H9 (cell line): Measurements from ENCODE around the gene LITAF. TPM values are rescaled to one million over a fixed set of nuclear protein-coding genes. Genes with fewer than 3 reads are reported as not detected.
A peak's percentile ranks its signal among the peaks of the same experiment; 100 is the strongest.

ENCODE experiments used
- DNase-seq: peaks from one replicate; pipeline ENCODE4 v3.0.0-alpha.2; 2017
- H2AFZ ChIP-seq: one replicate; pipeline ENCODE4 v1.6.1; 2013; ENCODE audit warnings: mild to moderate bottlenecking, low read length, control low read depth, moderate library complexity
- H2AK5ac ChIP-seq: 2 replicates; pipeline ENCODE4 v1.6.1; 2013; ENCODE audit warnings: low read length, control low read depth, mixed read lengths; ENCODE audit not compliant: insufficient read length
- H2BK120ac ChIP-seq: one replicate; pipeline ENCODE4 v1.6.1; 2013; ENCODE audit warnings: low read depth, mild to moderate bottlenecking, low read length, control low read depth, inconsistent platforms; ENCODE audit not compliant: poor library complexity, severe bottlenecking
- H2BK12ac ChIP-seq: 2 replicates; pipeline ENCODE4 v1.6.1; 2013; ENCODE audit warnings: low read length, control low read depth, mixed read lengths, low read depth; ENCODE audit not compliant: insufficient read length
- H2BK15ac ChIP-seq: 2 replicates; pipeline ENCODE4 v1.6.1; 2013; ENCODE audit warnings: low read depth, low read length, control low read depth
- H2BK20ac ChIP-seq: one replicate; pipeline ENCODE4 v1.6.1; 2013; ENCODE audit warnings: low read depth, mild to moderate bottlenecking, low read length, control low read depth, inconsistent platforms; ENCODE audit not compliant: poor library complexity, severe bottlenecking
- H2BK5ac ChIP-seq: 2 replicates; pipeline ENCODE4 v1.6.1; 2013; ENCODE audit warnings: low read length, control low read depth, mixed read lengths; ENCODE audit not compliant: insufficient read length
- H3K14ac ChIP-seq: 2 replicates; pipeline ENCODE4 v1.6.1; 2013; ENCODE audit warnings: low read length, control low read depth; ENCODE audit not compliant: insufficient read depth
- H3K18ac ChIP-seq: 2 replicates; pipeline ENCODE4 v1.6.1; 2013; ENCODE audit warnings: low read depth, mild to moderate bottlenecking, mixed read lengths, low read length, control low read depth; ENCODE audit not compliant: insufficient read length
- H3K23ac ChIP-seq: 2 replicates; pipeline ENCODE4 v1.6.1; 2013; ENCODE audit warnings: low read length, control low read depth, mixed read lengths, low read depth; ENCODE audit not compliant: insufficient read length
- H3K23me2 ChIP-seq: 2 replicates; pipeline ENCODE4 v1.6.1; 2013; ENCODE audit warnings: low read depth, mild to moderate bottlenecking, mixed read lengths, low read length, control low read depth; ENCODE audit not compliant: insufficient read length, poor library complexity, severe bottlenecking
- H3K27ac ChIP-seq: 2 replicates; pipeline ENCODE4 v1.5.1; 2013; ENCODE audit warnings: low read length, control low read depth, mixed read lengths, low read depth; ENCODE audit not compliant: insufficient read length
- H3K27me3 ChIP-seq: 2 replicates; pipeline ENCODE4 v1.6.1; 2013; ENCODE audit warnings: low read length, control low read depth, inconsistent platforms; ENCODE audit not compliant: insufficient read depth
- H3K4ac ChIP-seq: 2 replicates; pipeline ENCODE4 v1.6.1; 2013; ENCODE audit warnings: low read depth, mild to moderate bottlenecking, control low read depth, inconsistent platforms, low read length, moderate library complexity
- H3K4me1 ChIP-seq: 2 replicates; pipeline ENCODE4 v1.6.1; 2013; ENCODE audit warnings: low read length, control low read depth, inconsistent platforms; ENCODE audit not compliant: insufficient read depth
- H3K4me2 ChIP-seq: 2 replicates; pipeline ENCODE4 v1.6.1; 2013; ENCODE audit warnings: low read length, control low read depth, mixed read lengths; ENCODE audit not compliant: insufficient read length, insufficient read depth
- H3K56ac ChIP-seq: 2 replicates; pipeline ENCODE4 v1.6.1; 2013; ENCODE audit warnings: low read depth, mild to moderate bottlenecking, mixed read lengths, low read length, control low read depth; ENCODE audit not compliant: insufficient read length
- H3K79me1 ChIP-seq: 2 replicates; pipeline ENCODE4 v1.6.1; 2013; ENCODE audit warnings: low read depth, mild to moderate bottlenecking, moderate library complexity, low read length, control low read depth, inconsistent platforms; ENCODE audit not compliant: insufficient read depth, poor library complexity, severe bottlenecking
- H3K79me2 ChIP-seq: 2 replicates; pipeline ENCODE4 v1.6.1; 2013; ENCODE audit warnings: low read length, control low read depth, inconsistent platforms; ENCODE audit not compliant: insufficient read depth
- H3K9ac ChIP-seq: 2 replicates; pipeline ENCODE4 v1.6.1; 2013; ENCODE audit warnings: low read length, control low read depth, mixed read lengths; ENCODE audit not compliant: insufficient read length; ENCODE audit errors: extremely low read depth
- H3K9me3 ChIP-seq: one replicate; pipeline ENCODE4 v1.6.1; 2013; ENCODE audit warnings: low read depth, low read length, inconsistent platforms; ENCODE audit not compliant: control insufficient read depth
- H3T11ph ChIP-seq: one replicate; pipeline ENCODE4 v1.6.1; 2013; ENCODE audit warnings: mild to moderate bottlenecking, low read length, control low read depth, inconsistent platforms
- H4K20me1 ChIP-seq: one replicate; pipeline ENCODE4 v1.6.1; 2013; ENCODE audit not compliant: control insufficient read depth, insufficient read length, insufficient read depth
- H4K5ac ChIP-seq: 2 replicates; pipeline ENCODE4 v1.6.1; 2013; ENCODE audit warnings: low read depth, mild to moderate bottlenecking, mixed read lengths, low read length, control low read depth; ENCODE audit not compliant: insufficient read length
- H4K8ac ChIP-seq: replicated peaks from 2 replicates; pipeline ENCODE4 v1.6.1; 2013; ENCODE audit warnings: low read length, control low read depth, mixed read lengths, low read depth; ENCODE audit not compliant: insufficient read length
- H4K91ac ChIP-seq: 2 replicates; pipeline ENCODE4 v1.6.1; 2013; ENCODE audit warnings: low read depth, mild to moderate bottlenecking, moderate library complexity, mixed read lengths, low read length, control low read depth; ENCODE audit not compliant: insufficient read length
- H3K27ac Mint-ChIP-seq, 3 experiments: 2 replicates in 2 of 3; 3 replicates in 1 of 3; pipeline ENCODE4 v1.8.0; 2020 to 2021; ENCODE audit warnings: mixed read lengths in 3 of 3, mild to moderate bottlenecking in 1 of 3, moderate library complexity in 1 of 3
- H3K27me3 Mint-ChIP-seq: 2 replicates; pipeline ENCODE4 v1.8.0; 2021; ENCODE audit warnings: low read depth, mild to moderate bottlenecking, moderate library complexity, mixed read lengths
- H3K36me3 Mint-ChIP-seq, 3 experiments: 2 replicates in 2 of 3; 3 replicates in 1 of 3; pipeline ENCODE4 v1.8.0; 2020 to 2021; ENCODE audit warnings: low read depth in 3 of 3, mixed read lengths in 3 of 3; ENCODE audit not compliant: insufficient read depth in 1 of 3
- H3K4me1 Mint-ChIP-seq, 2 experiments: 2 replicates each; pipeline ENCODE4 v1.8.0; 2020; ENCODE audit warnings: mixed read lengths in 2 of 2
- H3K4me3 Mint-ChIP-seq, 2 experiments: 2 replicates in 1 of 2; 3 replicates in 1 of 2; pipeline ENCODE4 v1.8.0; 2020 to 2021; ENCODE audit warnings: mild to moderate bottlenecking in 2 of 2, mixed read lengths in 2 of 2, moderate library complexity in 1 of 2
- H3K9me3 Mint-ChIP-seq, 2 experiments: 2 replicates in 1 of 2; 3 replicates in 1 of 2; pipeline ENCODE4 v1.8.0; 2020; ENCODE audit warnings: mild to moderate bottlenecking in 2 of 2, mixed read lengths in 2 of 2, moderate library complexity in 1 of 2
- WGBS: extraction: QIAGEN DNeasy Blood & Tissue Kit; methylation state at CpG from one replicate; pipeline ENCODE4 v1.1.7; 2013; ENCODE audit warnings: missing lambda C conversion rate, low lambda C conversion rate, mixed read lengths; ENCODE audit not compliant: insufficient read length; ENCODE audit errors: extremely low coverage; 5-methylcytosine and 5-hydroxymethylcytosine counted together
- total RNA-seq: library from RNA; stranded (reverse); gene quantifications from 2 replicates; pipeline ENCODE4 v1.2.1, GENCODE V29; 2021
- TF ChIP-seq, protein P1 (sequence below): fragments of 200-600 bp; sonication (generic); conservative IDR thresholded peaks from 3 replicates; pipeline ENCODE4 v1.8.0; 2021; ENCODE audit warnings: antibody characterized with exemption, mild to moderate bottlenecking

The LITAF gene
- total RNA-seq, 1 experiment from 2014 or later, result 249 TPM

- H3K27ac Mint-ChIP-seq, result peak overlapping the region; percentile 34 to 68 (median 37); a peak in 5 of 7 replicates
- Histone ChIP-seq H2BK5ac (no peak overlapping the region), H4K20me1 (no peaks in the 10 kb centered on the region), H3K4ac (no peak overlapping the region), H3K79me1 (no peaks in the 10 kb centered on the region), H2BK12ac (no peak overlapping the region), H3K27ac (no peak overlapping the region), H3T11ph (no peak overlapping the region), H3K4me2 (no peak overlapping the region), H3K9ac (no peak overlapping the region), H3K4me1 (no peaks in the 10 kb centered on the region), H3K27me3 (no peaks in the 10 kb centered on the region), H3K56ac (no peak overlapping the region), H4K8ac (no peak overlapping the region), H2AFZ (no peak overlapping the region), H3K79me2 (no peaks in the 10 kb centered on the region), H2AK5ac (no peak overlapping the region), H2BK15ac (no peak overlapping the region), H3K18ac (peak overlapping the region; percentile 23), H3K23me2 (no peaks in the 10 kb centered on the region), H3K14ac (no peak overlapping the region), H2BK20ac (no peak overlapping the region), H4K91ac (no peak overlapping the region), H2BK120ac (no peak overlapping the region), H4K5ac (no peak overlapping the region), H3K9me3 (no peaks in the 10 kb centered on the region), H3K23ac (no peak overlapping the region)
- TF ChIP-seq, protein P1, sequence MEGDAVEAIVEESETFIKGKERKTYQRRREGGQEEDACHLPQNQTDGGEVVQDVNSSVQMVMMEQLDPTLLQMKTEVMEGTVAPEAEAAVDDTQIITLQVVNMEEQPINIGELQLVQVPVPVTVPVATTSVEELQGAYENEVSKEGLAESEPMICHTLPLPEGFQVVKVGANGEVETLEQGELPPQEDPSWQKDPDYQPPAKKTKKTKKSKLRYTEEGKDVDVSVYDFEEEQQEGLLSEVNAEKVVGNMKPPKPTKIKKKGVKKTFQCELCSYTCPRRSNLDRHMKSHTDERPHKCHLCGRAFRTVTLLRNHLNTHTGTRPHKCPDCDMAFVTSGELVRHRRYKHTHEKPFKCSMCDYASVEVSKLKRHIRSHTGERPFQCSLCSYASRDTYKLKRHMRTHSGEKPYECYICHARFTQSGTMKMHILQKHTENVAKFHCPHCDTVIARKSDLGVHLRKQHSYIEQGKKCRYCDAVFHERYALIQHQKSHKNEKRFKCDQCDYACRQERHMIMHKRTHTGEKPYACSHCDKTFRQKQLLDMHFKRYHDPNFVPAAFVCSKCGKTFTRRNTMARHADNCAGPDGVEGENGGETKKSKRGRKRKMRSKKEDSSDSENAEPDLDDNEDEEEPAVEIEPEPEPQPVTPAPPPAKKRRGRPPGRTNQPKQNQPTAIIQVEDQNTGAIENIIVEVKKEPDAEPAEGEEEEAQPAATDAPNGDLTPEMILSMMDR, result no peak
- H3K9me3 Mint-ChIP-seq, result no peaks in the 10 kb centered on the region; a peak in 1 of 5 replicates
- no CpG with 5 or more reads among the region's 23 CpGs for WGBS
- H3K36me3 Mint-ChIP-seq, result 0 out of 7 replicates have a peak, but pooled peaks cover 0 to 4% (median 0%) of the 10 kb centered on the region in 3 experiments
- no peak overlapping the region for H3K4me3 Mint-ChIP-seq
- DNase-seq, result no peak
- peaks cover 16 to 24% of the 10 kb centered on the region in 2 experiments for H3K4me1 Mint-ChIP-seq
- H3K27me3 Mint-ChIP-seq, result no peaks in the 10 kb centered on the region
Measured at GRCh38 chr16:11629071-11630030, 42.6 kb upstream of the LITAF start.
